Liver (tissue), 9 donors: Measurements from ENCODE around the gene EMX1. TPM values are rescaled to one million over a fixed set of nuclear protein-coding genes. Genes with fewer than 3 reads are reported as not detected.

Experiments used
- DNase-seq: peaks from one replicate; pipeline ENCODE4 v3.0.0-alpha.2; 2017; ENCODE audit warnings: low spot score
- H3K27ac ChIP-seq, 2 donors: one replicate each; pipeline ENCODE4 v1.7.0; 2013; ENCODE audit warnings: inconsistent platforms in 2 of 2, low read length in 2 of 2, control low read depth in 1 of 2, low read depth in 1 of 2, mild to moderate bottlenecking in 1 of 2
- H3K27me3 ChIP-seq, 4 donors: one replicate each; pipeline versions ENCODE4 v1.6.1 to v1.7.0; 2013; ENCODE audit warnings: low read length in 3 of 4, inconsistent platforms in 1 of 4, mild to moderate bottlenecking in 1 of 4, moderate library complexity in 1 of 4; ENCODE audit not compliant: control insufficient read depth in 4 of 4, insufficient read depth in 4 of 4
- H3K36me3 ChIP-seq, 4 donors: one replicate each; pipeline versions ENCODE4 v1.6.1 to v1.7.0; 2013; ENCODE audit warnings: low read length in 3 of 4, mild to moderate bottlenecking in 3 of 4, low read depth in 1 of 4, moderate library complexity in 1 of 4; ENCODE audit not compliant: control insufficient read depth in 4 of 4, insufficient read depth in 3 of 4
- H3K4me1 ChIP-seq, 4 donors: one replicate each; pipeline versions ENCODE4 v1.6.1 to v1.7.0; 2013; ENCODE audit warnings: low read length in 3 of 4, mild to moderate bottlenecking in 3 of 4, moderate library complexity in 1 of 4; ENCODE audit not compliant: control insufficient read depth in 4 of 4, insufficient read depth in 4 of 4
- H3K4me3 ChIP-seq, 3 donors: one replicate each; pipeline versions ENCODE4 v1.6.1 to v1.7.0; 2013; ENCODE audit warnings: low read length in 3 of 3, control low read depth in 1 of 3, low read depth in 1 of 3, mild to moderate bottlenecking in 1 of 3
- H3K9ac ChIP-seq, 2 donors: one replicate each; pipeline ENCODE4 v1.7.0; 2013; ENCODE audit warnings: low read length in 2 of 2, mild to moderate bottlenecking in 2 of 2, moderate library complexity in 2 of 2, control low read depth in 1 of 2, low read depth in 1 of 2
- H3K9me3 ChIP-seq, 4 donors: one replicate each; pipeline versions ENCODE4 v1.6.1 to v1.7.0; 2013; ENCODE audit warnings: low read length in 3 of 4; ENCODE audit not compliant: control insufficient read depth in 4 of 4
- EGR1 ChIP-seq, 2 donors: IDR thresholded peaks; 2 replicates each; pipeline ENCODE4 v1.6.1; 2016 to 2018; ENCODE audit warnings: antibody characterized with exemption in 2 of 2, low read depth in 2 of 2
- FOXA1 ChIP-seq: IDR thresholded peaks from 2 replicates; pipeline ENCODE4 v1.6.1; 2016; ENCODE audit warnings: antibody characterized with exemption
- FOXA2 ChIP-seq: IDR thresholded peaks from 2 replicates; pipeline ENCODE4 v1.6.1; 2016; ENCODE audit warnings: antibody characterized with exemption
- GABPA ChIP-seq, 2 donors: IDR thresholded peaks in 1 of 2; conservative IDR thresholded peaks in 1 of 2; 2 replicates each; pipeline ENCODE4 v1.6.1; 2016; ENCODE audit warnings: antibody characterized with exemption in 2 of 2, mild to moderate bottlenecking in 1 of 2, moderate library complexity in 1 of 2
- HNF4A ChIP-seq, 2 donors: conservative IDR thresholded peaks; 2 replicates each; pipeline ENCODE4 v1.6.1; 2016; ENCODE audit warnings: antibody characterized with exemption in 2 of 2, mild to moderate bottlenecking in 2 of 2
- HNF4G ChIP-seq: IDR thresholded peaks from 2 replicates; pipeline ENCODE4 v1.6.1; 2016; ENCODE audit warnings: antibody characterized with exemption
- JUND ChIP-seq, 2 donors: IDR thresholded peaks; 2 replicates each; pipeline ENCODE4 v1.6.1; 2016; ENCODE audit warnings: antibody characterized with exemption in 2 of 2
- NR2F2 ChIP-seq: IDR thresholded peaks from 2 replicates; pipeline ENCODE4 v1.6.1; 2016; ENCODE audit warnings: antibody characterized with exemption
- RAD21 ChIP-seq, 2 donors: IDR thresholded peaks; 2 replicates each; pipeline ENCODE4 v1.6.1; 2016; ENCODE audit warnings: antibody characterized with exemption in 2 of 2, mild to moderate bottlenecking in 2 of 2
- RXRA ChIP-seq, 2 donors: IDR thresholded peaks; 2 replicates each; pipeline ENCODE4 v1.6.1; 2017 to 2018; ENCODE audit warnings: antibody characterized with exemption in 2 of 2, mild to moderate bottlenecking in 1 of 2
- TAF1 ChIP-seq: conservative IDR thresholded peaks from 2 replicates; pipeline ENCODE4 v1.6.1; 2016; ENCODE audit warnings: antibody characterized with exemption, mild to moderate bottlenecking
- WGBS: extraction: QIAGEN DNeasy Blood & Tissue Kit; methylation state at CpG from one replicate; pipeline ENCODE4 v1.1.7; 2013; 5-methylcytosine and 5-hydroxymethylcytosine counted together
- polyA plus RNA-seq, 2 donors: library from polyadenylated mRNA; stranded (reverse) in 1 of 2; unstranded in 1 of 2; fragments of 200-250 nt in 1 of 2; fragments of >200 nt in 1 of 2; fragmentation: Nextera tagmentation in 1 of 2; extraction: Ambion mirVana in 1 of 2; gene quantifications; one replicate each; pipeline versions ENCODE4 v1.2.1 to v1.2.3, GENCODE V29; 2013 to 2015
- total RNA-seq, 2 donors: library from RNA; depleted of rRNA; stranded (reverse); fragments of >200 nt; gene quantifications; one replicate each; pipeline ENCODE4 v1.2.3, GENCODE V29; 2014
- TF ChIP-seq, protein P1 (sequence below): fragments of 150-350 bp; IDR thresholded peaks from 2 replicates; pipeline ENCODE4 v1.5.1; 2017; ENCODE audit warnings: improper control_type of control experiment, low read depth, low read length; ENCODE audit not compliant: missing input control
- TF ChIP-seq, protein P2 (sequence below): IDR thresholded peaks from 2 replicates; pipeline ENCODE4 v1.6.1; 2016; ENCODE audit warnings: antibody characterized with exemption
- TF ChIP-seq, protein P3 (sequence below): IDR thresholded peaks from 2 replicates; pipeline ENCODE4 v1.6.1; 2016; ENCODE audit warnings: antibody characterized with exemption, mild to moderate bottlenecking
- TF ChIP-seq, protein P4 (sequence below): IDR thresholded peaks from 2 replicates; pipeline ENCODE4 v1.6.1; 2016; ENCODE audit warnings: antibody characterized with exemption
- TF ChIP-seq, protein P5 (sequence below): IDR thresholded peaks from 2 replicates; pipeline ENCODE4 v1.6.1; 2016; ENCODE audit warnings: antibody characterized with exemption
- donor health status: healthy.
- donor health status: healthy.
- donor health status: healthy.
- donor health status: healthy.
- donor health status: healthy.

Gene EMX1
- total and polyA plus RNA-seq, 4 donors = 0.06 to 0.18 (median 0.08) TPM; not detected in 1

DNA sequence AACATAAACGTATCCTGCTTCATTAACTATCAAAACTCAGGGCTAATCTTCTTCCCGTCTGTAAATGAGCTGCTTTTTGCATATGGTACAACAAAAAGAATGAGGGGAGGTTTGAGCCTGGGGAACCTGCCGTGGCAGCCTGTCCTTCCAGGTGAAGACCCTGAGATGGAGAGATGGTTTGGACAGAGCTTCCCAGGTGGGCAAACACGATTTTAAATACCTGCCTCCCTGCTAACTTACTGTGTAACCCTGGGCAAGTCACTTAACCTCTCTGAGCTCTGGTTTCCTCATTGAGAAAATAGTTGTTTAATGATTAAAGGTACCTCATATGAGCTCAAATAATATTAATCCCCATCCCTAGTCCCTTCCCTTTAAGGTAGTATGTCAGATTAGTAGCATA, 9.0 kb downstream of the EMX1 start:
- no peak overlapping the region for H3K4me3 ChIP-seq
- H3K4me1 ChIP-seq = peaks cover 0 to 8% (median 3%) of the 10 kb centered on the region in 4 donors
- no peak overlapping the region for H3K27ac ChIP-seq
- no peaks in the 10 kb centered on the region for H3K9me3 ChIP-seq
- H3K27me3 ChIP-seq = peaks cover 0 to 37% (median 17%) of the 10 kb centered on the region in 4 donors
- H3K36me3 ChIP-seq = no peaks in the 10 kb centered on the region
- DNase-seq = no peak
- no peak for TF ChIP-seq RAD21 (IDR thresholded peaks at IDR 0.05)
- TF ChIP-seq, protein P1, sequence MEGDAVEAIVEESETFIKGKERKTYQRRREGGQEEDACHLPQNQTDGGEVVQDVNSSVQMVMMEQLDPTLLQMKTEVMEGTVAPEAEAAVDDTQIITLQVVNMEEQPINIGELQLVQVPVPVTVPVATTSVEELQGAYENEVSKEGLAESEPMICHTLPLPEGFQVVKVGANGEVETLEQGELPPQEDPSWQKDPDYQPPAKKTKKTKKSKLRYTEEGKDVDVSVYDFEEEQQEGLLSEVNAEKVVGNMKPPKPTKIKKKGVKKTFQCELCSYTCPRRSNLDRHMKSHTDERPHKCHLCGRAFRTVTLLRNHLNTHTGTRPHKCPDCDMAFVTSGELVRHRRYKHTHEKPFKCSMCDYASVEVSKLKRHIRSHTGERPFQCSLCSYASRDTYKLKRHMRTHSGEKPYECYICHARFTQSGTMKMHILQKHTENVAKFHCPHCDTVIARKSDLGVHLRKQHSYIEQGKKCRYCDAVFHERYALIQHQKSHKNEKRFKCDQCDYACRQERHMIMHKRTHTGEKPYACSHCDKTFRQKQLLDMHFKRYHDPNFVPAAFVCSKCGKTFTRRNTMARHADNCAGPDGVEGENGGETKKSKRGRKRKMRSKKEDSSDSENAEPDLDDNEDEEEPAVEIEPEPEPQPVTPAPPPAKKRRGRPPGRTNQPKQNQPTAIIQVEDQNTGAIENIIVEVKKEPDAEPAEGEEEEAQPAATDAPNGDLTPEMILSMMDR = no peak
- no peak for TF ChIP-seq JUND (IDR thresholded peaks at IDR 0.05)
- TF ChIP-seq HNF4A (conservative IDR thresholded peaks at IDR 0.05) = no peak
- no peak for TF ChIP-seq NR2F2
- TF ChIP-seq FOXA1 = no peak
- TF ChIP-seq FOXA2 = no peak
- TF ChIP-seq, protein P2, sequence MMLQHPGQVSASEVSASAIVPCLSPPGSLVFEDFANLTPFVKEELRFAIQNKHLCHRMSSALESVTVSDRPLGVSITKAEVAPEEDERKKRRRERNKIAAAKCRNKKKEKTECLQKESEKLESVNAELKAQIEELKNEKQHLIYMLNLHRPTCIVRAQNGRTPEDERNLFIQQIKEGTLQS = no peak
- no peak for TF ChIP-seq RXRA (IDR thresholded peaks at IDR 0.05)
- TF ChIP-seq, protein P3, sequence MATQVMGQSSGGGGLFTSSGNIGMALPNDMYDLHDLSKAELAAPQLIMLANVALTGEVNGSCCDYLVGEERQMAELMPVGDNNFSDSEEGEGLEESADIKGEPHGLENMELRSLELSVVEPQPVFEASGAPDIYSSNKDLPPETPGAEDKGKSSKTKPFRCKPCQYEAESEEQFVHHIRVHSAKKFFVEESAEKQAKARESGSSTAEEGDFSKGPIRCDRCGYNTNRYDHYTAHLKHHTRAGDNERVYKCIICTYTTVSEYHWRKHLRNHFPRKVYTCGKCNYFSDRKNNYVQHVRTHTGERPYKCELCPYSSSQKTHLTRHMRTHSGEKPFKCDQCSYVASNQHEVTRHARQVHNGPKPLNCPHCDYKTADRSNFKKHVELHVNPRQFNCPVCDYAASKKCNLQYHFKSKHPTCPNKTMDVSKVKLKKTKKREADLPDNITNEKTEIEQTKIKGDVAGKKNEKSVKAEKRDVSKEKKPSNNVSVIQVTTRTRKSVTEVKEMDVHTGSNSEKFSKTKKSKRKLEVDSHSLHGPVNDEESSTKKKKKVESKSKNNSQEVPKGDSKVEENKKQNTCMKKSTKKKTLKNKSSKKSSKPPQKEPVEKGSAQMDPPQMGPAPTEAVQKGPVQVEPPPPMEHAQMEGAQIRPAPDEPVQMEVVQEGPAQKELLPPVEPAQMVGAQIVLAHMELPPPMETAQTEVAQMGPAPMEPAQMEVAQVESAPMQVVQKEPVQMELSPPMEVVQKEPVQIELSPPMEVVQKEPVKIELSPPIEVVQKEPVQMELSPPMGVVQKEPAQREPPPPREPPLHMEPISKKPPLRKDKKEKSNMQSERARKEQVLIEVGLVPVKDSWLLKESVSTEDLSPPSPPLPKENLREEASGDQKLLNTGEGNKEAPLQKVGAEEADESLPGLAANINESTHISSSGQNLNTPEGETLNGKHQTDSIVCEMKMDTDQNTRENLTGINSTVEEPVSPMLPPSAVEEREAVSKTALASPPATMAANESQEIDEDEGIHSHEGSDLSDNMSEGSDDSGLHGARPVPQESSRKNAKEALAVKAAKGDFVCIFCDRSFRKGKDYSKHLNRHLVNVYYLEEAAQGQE = no peak
- no peak for TF ChIP-seq GABPA (IDR thresholded peaks at IDR 0.05 in 1 of 2, conservative IDR thresholded peaks at IDR 0.05 in 1 of 2)
- TF ChIP-seq TAF1 = no peak
- TF ChIP-seq, protein P4, sequence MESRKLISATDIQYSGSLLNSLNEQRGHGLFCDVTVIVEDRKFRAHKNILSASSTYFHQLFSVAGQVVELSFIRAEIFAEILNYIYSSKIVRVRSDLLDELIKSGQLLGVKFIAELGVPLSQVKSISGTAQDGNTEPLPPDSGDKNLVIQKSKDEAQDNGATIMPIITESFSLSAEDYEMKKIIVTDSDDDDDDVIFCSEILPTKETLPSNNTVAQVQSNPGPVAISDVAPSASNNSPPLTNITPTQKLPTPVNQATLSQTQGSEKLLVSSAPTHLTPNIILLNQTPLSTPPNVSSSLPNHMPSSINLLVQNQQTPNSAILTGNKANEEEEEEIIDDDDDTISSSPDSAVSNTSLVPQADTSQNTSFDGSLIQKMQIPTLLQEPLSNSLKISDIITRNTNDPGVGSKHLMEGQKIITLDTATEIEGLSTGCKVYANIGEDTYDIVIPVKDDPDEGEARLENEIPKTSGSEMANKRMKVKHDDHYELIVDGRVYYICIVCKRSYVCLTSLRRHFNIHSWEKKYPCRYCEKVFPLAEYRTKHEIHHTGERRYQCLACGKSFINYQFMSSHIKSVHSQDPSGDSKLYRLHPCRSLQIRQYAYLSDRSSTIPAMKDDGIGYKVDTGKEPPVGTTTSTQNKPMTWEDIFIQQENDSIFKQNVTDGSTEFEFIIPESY = no peak
- TF ChIP-seq HNF4G = no peak
- TF ChIP-seq, protein P5, sequence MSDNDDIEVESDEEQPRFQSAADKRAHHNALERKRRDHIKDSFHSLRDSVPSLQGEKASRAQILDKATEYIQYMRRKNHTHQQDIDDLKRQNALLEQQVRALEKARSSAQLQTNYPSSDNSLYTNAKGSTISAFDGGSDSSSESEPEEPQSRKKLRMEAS = no peak
- no peak for TF ChIP-seq EGR1 (IDR thresholded peaks at IDR 0.05; ENCODE audit: low read depth in 2 of 2)
- 26% methylated on average over 4 of the region's 4 CpGs for WGBS
- no peak overlapping the region for H3K9ac ChIP-seq
